Erythroblast (primary cell): Measurements from ENCODE around the gene TMEM108.

Experiments used
- GATA1 ChIP-seq: IDR thresholded peaks from 2 replicates; pipeline ENCODE4 v1.6.1; 2011; ENCODE audit warnings: low read depth, mild to moderate bottlenecking, control low read depth, low read length, moderate library complexity
- POLR2A ChIP-seq: IDR thresholded peaks from 2 replicates; pipeline ENCODE4 v1.6.1; 2011; ENCODE audit warnings: mild to moderate bottlenecking, low read length

DNA sequence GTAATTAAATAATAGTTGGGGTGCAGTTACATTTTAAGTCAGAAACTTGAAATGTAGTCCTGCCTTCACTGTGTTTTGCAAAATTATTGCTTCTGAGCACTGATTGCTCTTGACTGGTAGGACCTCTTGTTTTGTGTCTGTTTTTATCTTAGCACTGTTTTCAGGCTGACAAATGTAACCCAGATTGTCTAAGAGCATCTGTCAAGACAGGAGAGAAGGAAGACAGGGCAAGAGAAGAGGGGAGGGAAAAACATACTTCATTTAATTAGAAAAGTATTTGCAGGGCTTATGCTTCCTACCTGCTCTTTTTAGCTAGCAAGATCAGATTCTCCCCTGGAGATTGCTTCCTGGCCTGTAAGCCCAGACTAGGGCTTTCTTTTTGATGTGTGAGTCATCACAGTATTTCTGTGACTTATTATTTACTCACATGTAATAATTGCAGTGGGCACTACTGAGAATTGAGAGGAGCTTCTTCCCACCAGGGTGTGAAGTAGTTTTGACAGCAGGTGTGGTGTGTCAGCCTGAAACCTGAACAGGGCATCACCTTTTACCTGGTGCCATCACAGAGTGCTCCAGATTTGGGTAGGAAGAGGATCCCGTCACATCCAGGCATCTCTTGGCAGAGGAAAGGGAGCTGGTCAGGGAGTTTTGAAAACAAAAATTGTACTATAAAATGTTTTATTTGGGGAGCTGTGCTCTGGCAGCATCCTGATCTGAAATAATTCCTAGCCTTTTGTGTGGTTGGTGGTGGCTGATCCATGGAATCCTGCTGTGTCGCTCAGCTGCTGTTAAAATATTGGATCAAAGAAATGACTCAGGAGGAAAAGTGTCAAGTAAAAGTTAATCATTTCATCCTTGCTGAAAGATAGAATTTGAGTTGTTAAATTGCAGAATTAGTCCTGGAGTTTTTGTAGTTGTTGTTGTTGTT is 98.2 kb downstream of the TMEM108 start:
- TF ChIP-seq POLR2A (no peak), GATA1 (no peak)
